Measurements from ENCODE around the gene PLAAT5. TPM values are rescaled to one million over a fixed set of nuclear protein-coding genes. Genes with fewer than 3 reads are reported as not detected.

Gene PLAAT5
- total and polyA plus RNA-seq, 2 of the 4 experiments (the other 2 are of a cell fraction) = not detected

DNA sequence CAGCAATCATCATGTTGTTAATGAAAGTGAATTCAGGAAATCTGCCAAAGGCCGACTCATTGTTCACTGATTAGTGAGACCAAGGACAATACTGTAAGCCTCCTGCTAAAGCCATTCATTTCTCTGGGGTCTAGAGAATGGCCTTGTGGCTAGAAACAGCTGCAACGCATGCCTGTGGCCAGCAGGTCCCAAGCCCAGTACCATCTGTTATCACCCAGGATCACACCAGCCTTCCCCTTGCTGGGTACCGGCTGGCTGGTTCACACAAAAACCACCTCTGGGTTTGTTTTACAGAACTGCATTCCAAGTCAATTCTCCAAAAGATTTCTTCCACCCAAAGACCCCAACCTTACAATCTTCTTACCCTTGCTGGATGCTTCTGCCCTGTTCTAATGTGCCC is 1.1 kb downstream of the PLAAT5 start:
- BruUV-seq (replicated peaks) = no TSS peak
- H3K14ac ChIP-seq (replicated peaks; ENCODE audit: low read depth, low read length) = no peak overlapping the region
- no peak overlapping the region for H4K8ac ChIP-seq (ENCODE audit: low read depth in 2 of 2, low read length in 2 of 2)
- POLR2A ChIA-PET (ENCODE audit: unreplicated experiment) = no interaction called here
- no peaks in the 10 kb centered on the region for H3K79me1 ChIP-seq (ENCODE audit: low read depth in 1 of 2, low read length in 2 of 2)
- H3K9ac ChIP-seq (ENCODE audit: low read depth, low read length) = no peak overlapping the region
- no peak for DNase-seq
- H2BK20ac ChIP-seq (ENCODE audit: low read depth, low read length) = no peak overlapping the region
- H2BK5ac ChIP-seq (ENCODE audit: low read depth, low read length, poor library complexity, severe bottlenecking) = no peak overlapping the region
- dilution Hi-C loops (cut with HindIII; ENCODE audit: low sequenced_read_pairs, unreplicated experiment) = no loop called here
- no peaks in the 10 kb centered on the region for H3K9me3 ChIP-seq (ENCODE audit: control insufficient read depth, insufficient read depth, low read length)
- H2AK9ac ChIP-seq (replicated peaks; ENCODE audit: low read depth, low read length, poor library complexity) = no peak overlapping the region
- H2BK120ac ChIP-seq (ENCODE audit: low read depth, low read length) = no peak overlapping the region
- H3K4ac ChIP-seq (ENCODE audit: low read depth, low read length) = no peak overlapping the region
- H3K36me3 ChIP-seq (ENCODE audit: control insufficient read depth, insufficient read depth, low read length) = no peaks in the 10 kb centered on the region
- no peak for TF ChIP-seq MAFK (IDR thresholded peaks at IDR 0.05; ENCODE audit: low read depth, low read length)
- TF ChIP-seq SMC3 (IDR thresholded peaks at IDR 0.05; ENCODE audit: low read depth, low read length) = no peak
- no peak for TF ChIP-seq CEBPB (IDR thresholded peaks at IDR 0.05; ENCODE audit: low read depth, low read length)
- no peak for TF ChIP-seq RFX5 (IDR thresholded peaks at IDR 0.05; ENCODE audit: low read depth, low read length)
- TF ChIP-seq MAZ (IDR thresholded peaks at IDR 0.05; ENCODE audit: borderline replicate concordance, low read depth, low read length) = no peak
- TF ChIP-seq, protein P1, sequence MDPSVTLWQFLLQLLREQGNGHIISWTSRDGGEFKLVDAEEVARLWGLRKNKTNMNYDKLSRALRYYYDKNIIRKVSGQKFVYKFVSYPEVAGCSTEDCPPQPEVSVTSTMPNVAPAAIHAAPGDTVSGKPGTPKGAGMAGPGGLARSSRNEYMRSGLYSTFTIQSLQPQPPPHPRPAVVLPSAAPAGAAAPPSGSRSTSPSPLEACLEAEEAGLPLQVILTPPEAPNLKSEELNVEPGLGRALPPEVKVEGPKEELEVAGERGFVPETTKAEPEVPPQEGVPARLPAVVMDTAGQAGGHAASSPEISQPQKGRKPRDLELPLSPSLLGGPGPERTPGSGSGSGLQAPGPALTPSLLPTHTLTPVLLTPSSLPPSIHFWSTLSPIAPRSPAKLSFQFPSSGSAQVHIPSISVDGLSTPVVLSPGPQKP (IDR thresholded peaks at IDR 0.05; ENCODE audit: borderline replicate concordance, low read depth, low read length) = no peak
- TF ChIP-seq CHD1 (IDR thresholded peaks at IDR 0.05; ENCODE audit: low read depth, low read length) = no peak
- TF ChIP-seq RCOR1 (IDR thresholded peaks at IDR 0.05; ENCODE audit: insufficient replicate concordance, low read length) = no peak
- TF ChIP-seq RAD21 (IDR thresholded peaks at IDR 0.05; ENCODE audit: low read length) = no peak
- TF ChIP-seq POLR2A (IDR thresholded peaks at IDR 0.05; ENCODE audit: low read depth, low read length) = no peak
- TF ChIP-seq NFE2L2 (IDR thresholded peaks at IDR 0.05; ENCODE audit: low read depth, low read length) = no peak
- TF ChIP-seq BHLHE40 (IDR thresholded peaks at IDR 0.05; ENCODE audit: low read depth, low read length) = no peak
- no peak for TF ChIP-seq MXI1 (IDR thresholded peaks at IDR 0.05; ENCODE audit: borderline replicate concordance, low read depth, low read length)
- TF ChIP-seq CTCF (conservative IDR thresholded peaks at IDR 0.05; ENCODE audit: low read depth, low read length) = no peak
- TF ChIP-seq USF2 (IDR thresholded peaks at IDR 0.05; ENCODE audit: low read depth, low read length) = no peak
- no peak for TF ChIP-seq FOS (IDR thresholded peaks at IDR 0.05; ENCODE audit: low read depth, low read length)
- intact Hi-C loops (cut with micrococcal nuclease) = no loop called here
- H3K23ac ChIP-seq (ENCODE audit: low read depth, low read length) = no peak overlapping the region
- no peak overlapping the region for H3K18ac ChIP-seq (ENCODE audit: low read depth, low read length)
- no peak overlapping the region for H4K5ac ChIP-seq (ENCODE audit: low read depth, low read length)
- H3K27me3 ChIP-seq (ENCODE audit: control insufficient read depth, insufficient read depth, low read length) = peaks cover 35% of the 10 kb centered on the region
- no peak overlapping the region for H4K91ac ChIP-seq (ENCODE audit: insufficient read depth, low read depth, low read length)
- H4K20me1 ChIP-seq (ENCODE audit: insufficient read depth, low read length) = no peaks in the 10 kb centered on the region
- no peak overlapping the region for H2AK5ac ChIP-seq (ENCODE audit: low read depth, low read length)
- H2BK15ac ChIP-seq (ENCODE audit: low read depth, low read length) = no peak overlapping the region
- in situ Hi-C loops (cut with MboI; ENCODE audit: low sequenced_read_pairs) = loop anchor here (25.0 kb wide), 1 partner anchor 447 kb away; the partner anchor contains the start of gene NAA40
- H3K4me3 ChIP-seq (ENCODE audit: insufficient read depth, low read depth, low read length) = no peak overlapping the region
- WGBS, 2 experiments (ENCODE audit: extremely low coverage in 2 of 2, insufficient read length in 1 of 2) = 33% methylated on average over 2 of the region's 3 CpGs; no CpG with 5 or more reads in 1 of the 2 experiments
- H3K56ac ChIP-seq (ENCODE audit: extremely low read depth, insufficient read depth, low read length) = no peak overlapping the region
- no peak overlapping the region for H2AFZ ChIP-seq (replicated peaks; ENCODE audit: low read length, poor library complexity)
- CTCF ChIA-PET = interaction anchor here (1.4 kb wide), 1 partner anchor 146 kb away, joined by 3 read pairs; no protein-coding TSS in a partner anchor
- ATAC-seq (ENCODE audit: low read depth) = no peak
- no peaks in the 10 kb centered on the region for H3K9me1 ChIP-seq (ENCODE audit: insufficient read depth, low read length)
- H3K27ac ChIP-seq (ENCODE audit: insufficient read depth, low read length) = no peak overlapping the region
- H3K4me2 ChIP-seq (ENCODE audit: low read depth, low read length) = no peak overlapping the region
- no peaks in the 10 kb centered on the region for H3K4me1 ChIP-seq (ENCODE audit: control insufficient read depth, insufficient read depth, low read length)
